ENCODE data around the gene TAL1. TPM values are rescaled to one million over a fixed set of nuclear protein-coding genes. Genes with fewer than 3 reads are reported as not detected.

TAL1 gene
- total and polyA plus RNA-seq, 9 donors: 1.2 to 4.7 (median 2.4) TPM

DNA sequence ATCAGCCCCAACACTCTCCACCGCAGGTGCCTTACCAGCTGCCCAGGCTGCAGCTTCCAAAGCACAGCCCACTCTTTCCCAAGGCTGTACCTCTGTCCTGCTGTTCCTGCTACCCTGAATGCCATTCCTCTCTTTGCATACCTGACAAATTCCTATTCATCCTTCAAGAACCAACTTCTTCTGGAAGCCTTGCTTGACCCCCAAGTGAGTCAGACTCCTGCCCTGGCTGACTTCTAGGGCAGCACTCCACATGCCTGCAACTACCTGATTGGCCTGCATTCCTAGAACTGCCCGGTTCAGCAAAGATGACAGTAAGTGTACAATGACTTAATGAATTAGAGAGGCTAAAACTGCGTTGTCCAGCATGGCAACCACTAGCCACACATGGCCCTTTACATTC, 21.4 kb downstream of the TAL1 start:
- intact Hi-C loops (cut with DNase I): no loop called here
- H3K4me3 ChIP-seq: no peak overlapping the region
- no peaks in the 10 kb centered on the region for H3K27me3 ChIP-seq
- DNase-seq: no peak
- H3K27ac ChIP-seq: no peak overlapping the region
- H3K36me3 ChIP-seq: no peaks in the 10 kb centered on the region
- WGBS, 3 donors: 76 to 80% (median 77%) methylated on average over 3 of the region's 3 CpGs
- H3K9me3 ChIP-seq: no peaks in the 10 kb centered on the region
- TF ChIP-seq EP300 (IDR thresholded peaks at IDR 0.05) (no peak), POLR2A (IDR thresholded peaks at IDR 0.05) (no peak)
- TF ChIP-seq, protein P1, sequence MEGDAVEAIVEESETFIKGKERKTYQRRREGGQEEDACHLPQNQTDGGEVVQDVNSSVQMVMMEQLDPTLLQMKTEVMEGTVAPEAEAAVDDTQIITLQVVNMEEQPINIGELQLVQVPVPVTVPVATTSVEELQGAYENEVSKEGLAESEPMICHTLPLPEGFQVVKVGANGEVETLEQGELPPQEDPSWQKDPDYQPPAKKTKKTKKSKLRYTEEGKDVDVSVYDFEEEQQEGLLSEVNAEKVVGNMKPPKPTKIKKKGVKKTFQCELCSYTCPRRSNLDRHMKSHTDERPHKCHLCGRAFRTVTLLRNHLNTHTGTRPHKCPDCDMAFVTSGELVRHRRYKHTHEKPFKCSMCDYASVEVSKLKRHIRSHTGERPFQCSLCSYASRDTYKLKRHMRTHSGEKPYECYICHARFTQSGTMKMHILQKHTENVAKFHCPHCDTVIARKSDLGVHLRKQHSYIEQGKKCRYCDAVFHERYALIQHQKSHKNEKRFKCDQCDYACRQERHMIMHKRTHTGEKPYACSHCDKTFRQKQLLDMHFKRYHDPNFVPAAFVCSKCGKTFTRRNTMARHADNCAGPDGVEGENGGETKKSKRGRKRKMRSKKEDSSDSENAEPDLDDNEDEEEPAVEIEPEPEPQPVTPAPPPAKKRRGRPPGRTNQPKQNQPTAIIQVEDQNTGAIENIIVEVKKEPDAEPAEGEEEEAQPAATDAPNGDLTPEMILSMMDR (IDR thresholded peaks at IDR 0.05): no peak
- no peaks in the 10 kb centered on the region for H3K4me1 ChIP-seq (ENCODE audit: insufficient read depth)

- intact Hi-C loops (cut with DNase I): no loop called here
- H3K27me3 ChIP-seq: no peaks in the 10 kb centered on the region
- H3K36me3 ChIP-seq: no peaks in the 10 kb centered on the region
- H3K9me3 ChIP-seq: no peaks in the 10 kb centered on the region
- DNase-seq: no peak
- H3K4me3 ChIP-seq: no peak overlapping the region
- WGBS, 3 donors: 77 to 89% (median 81%) methylated on average over 3 of the region's 3 CpGs
- TF ChIP-seq POLR2A (IDR thresholded peaks at IDR 0.05) (no peak), EP300 (IDR thresholded peaks at IDR 0.05) (no peak)
- TF ChIP-seq, protein P1 (IDR thresholded peaks at IDR 0.05): no peak
- no peaks in the 10 kb centered on the region for H3K4me1 ChIP-seq (ENCODE audit: insufficient read depth)
- no peak overlapping the region for H3K27ac ChIP-seq
Observed at GRCh38 chr1:47209725-47210325, 22.2 kb downstream of the TAL1 start.

GRCh38 chr1:47209091-47209490, 22.9 kb downstream of the TAL1 start:
- DNase-seq: no peak
- Histone ChIP-seq H3K9me3 (no peaks in the 10 kb centered on the region), H3K36me3 (no peaks in the 10 kb centered on the region), H3K4me3 (no peak overlapping the region), H3K27me3 (no peaks in the 10 kb centered on the region), H3K4me1 (ENCODE audit: insufficient read depth) (no peaks in the 10 kb centered on the region), H3K27ac (no peak overlapping the region)
- TF ChIP-seq, protein P1 (IDR thresholded peaks at IDR 0.05): no peak
- TF ChIP-seq POLR2A (IDR thresholded peaks at IDR 0.05): no peak
- TF ChIP-seq EP300 (IDR thresholded peaks at IDR 0.05): no peak
- WGBS, 3 donors: 48 to 60% (median 53%) methylated on average over 8 of the region's 8 CpGs
- intact Hi-C loops (cut with DNase I): no loop called here

DNA sequence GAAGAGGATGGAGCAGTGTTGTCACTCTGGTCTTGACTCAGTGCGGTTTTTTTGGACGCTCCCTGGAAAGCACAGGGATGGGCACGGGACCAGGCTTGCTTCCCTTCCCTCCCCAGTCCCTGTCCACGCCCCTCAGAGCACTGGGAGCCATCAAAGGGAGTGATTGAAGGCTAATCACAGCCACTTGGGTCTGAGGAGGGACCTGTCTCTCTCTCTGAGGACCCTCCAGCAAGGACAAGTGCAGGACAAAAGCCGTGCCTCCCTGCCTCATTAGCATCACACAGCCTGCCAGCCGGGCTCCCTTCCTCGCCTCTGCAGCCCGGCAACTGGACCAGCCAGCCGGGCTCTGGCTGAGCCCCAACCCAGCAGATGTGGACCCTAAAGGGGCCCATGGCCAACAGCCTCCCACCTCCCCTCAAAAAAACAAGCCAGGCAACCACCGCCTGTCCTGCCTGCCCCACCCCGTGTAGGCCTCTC, 23.6 kb downstream of the TAL1 start:
- DNase-seq: no peak
- intact Hi-C loops (cut with DNase I): no loop called here
- Histone ChIP-seq H3K27me3 (no peaks in the 10 kb centered on the region), H3K36me3 (no peaks in the 10 kb centered on the region), H3K27ac (no peak overlapping the region), H3K4me3 (no peak overlapping the region), H3K9me3 (no peaks in the 10 kb centered on the region), H3K4me1 (ENCODE audit: insufficient read depth) (no peaks in the 10 kb centered on the region)
- TF ChIP-seq POLR2A (IDR thresholded peaks at IDR 0.05) (no peak), EP300 (IDR thresholded peaks at IDR 0.05) (no peak)
- TF ChIP-seq, protein P1 (IDR thresholded peaks at IDR 0.05): no peak
- WGBS, 3 donors: 24 to 45% (median 31%) methylated on average over 10 to 11 of the region's 11 CpGs
